Measurements from ENCODE around the gene FGGY. TPM values are rescaled to one million over a fixed set of nuclear protein-coding genes. Genes with fewer than 3 reads are reported as not detected.

FGGY gene
- total RNA-seq, 1 experiment from 2014 or later, result 17.8 TPM

- no TSS peak for BruUV-seq (replicated peaks)
Measured at GRCh38 chr1:59412718-59413326, 115.9 kb downstream of the FGGY start.

GRCh38 chr1:59413327-59413720 is 116.4 kb downstream of the FGGY start:
- ChIA-PET POLR2A (ENCODE audit: unreplicated experiment) (no interaction called here), CTCF (no interaction called here)

More at GRCh38 chr1:59412718-59413326, 115.9 kb downstream of the FGGY start:
- H3F3A ChIP-seq (ENCODE audit: insufficient read depth, low read depth), result no peaks in the 10 kb centered on the region
- H3K9me2 ChIP-seq (ENCODE audit: insufficient read depth), result no peaks in the 10 kb centered on the region
- H3K27me3 ChIP-seq (ENCODE audit: insufficient read depth, low read depth), result no peaks in the 10 kb centered on the region
- no peaks in the 10 kb centered on the region for H3K9me3 ChIP-seq (ENCODE audit: insufficient read depth, low read depth)
- ChIA-PET CTCF (no interaction called here), POLR2A (ENCODE audit: unreplicated experiment) (no interaction called here)
- H3K27ac ChIP-seq, result no peak overlapping the region
- H3K36me3 ChIP-seq (ENCODE audit: low read depth), result no peaks in the 10 kb centered on the region
- no peak for TF ChIP-seq EZH2 (IDR thresholded peaks at IDR 0.05; ENCODE audit: low read depth)
- TF ChIP-seq CTCF (conservative IDR thresholded peaks at IDR 0.05), result no peak
- H3K4me3 ChIP-seq, result no peak overlapping the region
- no peak for DNase-seq
- H3K4me2 ChIP-seq, result no peak overlapping the region
- intact Hi-C loops (cut with micrococcal nuclease; ENCODE audit: unreplicated experiment), result no loop called here
- no peak overlapping the region for H2AFZ ChIP-seq
- H3K79me2 ChIP-seq (ENCODE audit: low read depth), result no peaks in the 10 kb centered on the region
- no peaks in the 10 kb centered on the region for H4K20me1 ChIP-seq (ENCODE audit: insufficient read depth)
- H3K4me1 ChIP-seq (replicated peaks; ENCODE audit: insufficient read depth), result no peaks in the 10 kb centered on the region

GRCh38 chr1:59414406-59415133 is 117.7 kb downstream of the FGGY start:
- POLR2A ChIA-PET (ENCODE audit: unreplicated experiment), result no interaction called here
- no peak overlapping the region for H2AFZ ChIP-seq

More at GRCh38 chr1:59413327-59413720, 116.4 kb downstream of the FGGY start:
- Histone ChIP-seq H3K9me3 (ENCODE audit: insufficient read depth, low read depth) (no peaks in the 10 kb centered on the region), H3K27ac (no peak overlapping the region), H3K4me3 (no peak overlapping the region), H4K20me1 (ENCODE audit: insufficient read depth) (no peaks in the 10 kb centered on the region), H3K79me2 (ENCODE audit: low read depth) (no peaks in the 10 kb centered on the region), H3K27me3 (ENCODE audit: insufficient read depth, low read depth) (no peaks in the 10 kb centered on the region), H3K4me2 (no peak overlapping the region), H2AFZ (no peak overlapping the region), H3F3A (ENCODE audit: insufficient read depth, low read depth) (no peaks in the 10 kb centered on the region), H3K4me1 (replicated peaks; ENCODE audit: insufficient read depth) (no peaks in the 10 kb centered on the region), H3K9me2 (ENCODE audit: insufficient read depth) (no peaks in the 10 kb centered on the region), H3K36me3 (ENCODE audit: low read depth) (no peaks in the 10 kb centered on the region)
- no peak for DNase-seq
- intact Hi-C loops (cut with micrococcal nuclease; ENCODE audit: unreplicated experiment), result no loop called here
- no TSS peak for BruUV-seq (replicated peaks)
- no peak for TF ChIP-seq CTCF (conservative IDR thresholded peaks at IDR 0.05)
- no peak for TF ChIP-seq EZH2 (IDR thresholded peaks at IDR 0.05; ENCODE audit: low read depth)

More at GRCh38 chr1:59414406-59415133, 117.7 kb downstream of the FGGY start:
- BruUV-seq (replicated peaks), result no TSS peak
- H3K4me2 ChIP-seq, result no peak overlapping the region
- no peaks in the 10 kb centered on the region for H3K36me3 ChIP-seq (ENCODE audit: low read depth)
- H4K20me1 ChIP-seq (ENCODE audit: insufficient read depth), result no peaks in the 10 kb centered on the region
- no peaks in the 10 kb centered on the region for H3K27me3 ChIP-seq (ENCODE audit: insufficient read depth, low read depth)
- H3F3A ChIP-seq (ENCODE audit: insufficient read depth, low read depth), result no peaks in the 10 kb centered on the region
- DNase-seq, result no peak
- no peaks in the 10 kb centered on the region for H3K79me2 ChIP-seq (ENCODE audit: low read depth)
- H3K9me2 ChIP-seq (ENCODE audit: insufficient read depth), result no peaks in the 10 kb centered on the region
- intact Hi-C loops (cut with micrococcal nuclease; ENCODE audit: unreplicated experiment), result no loop called here
- no peak for TF ChIP-seq EZH2 (IDR thresholded peaks at IDR 0.05; ENCODE audit: low read depth)
- no peak for TF ChIP-seq CTCF (conservative IDR thresholded peaks at IDR 0.05)
- H3K4me3 ChIP-seq, result no peak overlapping the region
- no peak overlapping the region for H3K27ac ChIP-seq
- CTCF ChIA-PET, result no interaction called here
- H3K9me3 ChIP-seq (ENCODE audit: insufficient read depth, low read depth), result no peaks in the 10 kb centered on the region
- no peaks in the 10 kb centered on the region for H3K4me1 ChIP-seq (replicated peaks; ENCODE audit: insufficient read depth)
